H1 (cell line): ENCODE results near the gene PLEKHM3. TPM values are rescaled to one million over a fixed set of nuclear protein-coding genes. Genes with fewer than 3 reads are reported as not detected.

ENCODE experiments used
- CTCF ChIA-PET: fragments of 300-600 bp; sonication (Branson Sonifier 250); formaldehyde crosslinking; loops from one replicate; lab custom pipeline; 2021; ENCODE audit not compliant: partially characterized antibody; lab: Charles Lee
- POLR2A ChIA-PET: fragments of 300-600 bp; sonication (Branson Sonifier 250); formaldehyde crosslinking; loops from one replicate; lab custom pipeline; 2021; ENCODE audit warnings: inconsistent platforms; ENCODE audit not compliant: partially characterized antibody; lab: Charles Lee
- DNase-seq, 2 experiments: peaks; one replicate each; pipeline versions ENCODE4 v3.0.0 to v3.0.0-alpha.2; 2010 to 2022; ENCODE audit warnings: low spot score in 2 of 2, low read depth in 1 of 2, mixed read lengths in 1 of 2
- FAIRE-seq: peaks from 2 replicates; lab custom pipeline; 2011; peaks lifted over from hg19 to GRCh38; lab: Jason Lieb, UNC
- H2AFZ ChIP-seq: 2 replicates; pipeline ENCODE4 v1.8.1; 2012; ENCODE audit warnings: low read length, inconsistent platforms
- H2AK5ac ChIP-seq: 2 replicates; pipeline ENCODE4 v1.6.1; 2013; ENCODE audit warnings: low read depth, low read length
- H2BK120ac ChIP-seq: replicated peaks from 2 replicates; pipeline ENCODE3; 2013; ENCODE audit warnings: low read depth, low read length, inconsistent platforms
- H2BK12ac ChIP-seq: 2 replicates; pipeline ENCODE4 v1.6.1; 2013; ENCODE audit warnings: low read depth, low read length
- H2BK15ac ChIP-seq: 2 replicates; pipeline ENCODE4 v1.6.1; 2013; ENCODE audit warnings: low read length
- H2BK20ac ChIP-seq: 2 replicates; pipeline ENCODE4 v1.6.1; 2013; ENCODE audit warnings: low read length
- H2BK5ac ChIP-seq: 2 replicates; pipeline ENCODE4 v1.6.1; 2013; ENCODE audit warnings: low read depth, low read length
- H3K14ac ChIP-seq: 2 replicates; pipeline ENCODE4 v1.6.1; 2013; ENCODE audit warnings: inconsistent platforms; ENCODE audit not compliant: insufficient read length
- H3K18ac ChIP-seq: 2 replicates; pipeline ENCODE4 v1.6.1; 2013; ENCODE audit warnings: low read length; ENCODE audit errors: extremely low read depth
- H3K23ac ChIP-seq: 2 replicates; pipeline ENCODE4 v1.6.1; 2013; ENCODE audit warnings: inconsistent platforms; ENCODE audit not compliant: insufficient read length
- H3K23me2 ChIP-seq: 2 replicates; pipeline ENCODE4 v1.6.1; 2013; ENCODE audit warnings: low read depth, low read length
- H3K27ac ChIP-seq: 2 replicates; pipeline ENCODE4 v1.6.1; 2011; ENCODE audit warnings: low read depth, low read length, inconsistent platforms
- H3K27me3 ChIP-seq, 4 experiments: replicated peaks in 1 of 4; 1 replicate in 1 of 4; 2 replicates in 3 of 4; pipeline versions ENCODE4 v1.6.1 to v1.8.1; 2011 to 2013; ENCODE audit warnings: low read length in 3 of 4, mild to moderate bottlenecking in 3 of 4, inconsistent platforms in 2 of 4, mixed read lengths in 2 of 4, moderate library complexity in 1 of 4; ENCODE audit not compliant: control insufficient read depth in 3 of 4, insufficient read depth in 3 of 4; ENCODE audit errors: extremely low read depth in 1 of 4
- H3K36me3 ChIP-seq, 4 experiments: 2 replicates each; pipeline versions ENCODE4 v1.6.1 to v1.8.1; 2011 to 2013; ENCODE audit warnings: mild to moderate bottlenecking in 4 of 4, low read length in 3 of 4, moderate library complexity in 2 of 4, control low read depth in 1 of 4, inconsistent platforms in 1 of 4; ENCODE audit not compliant: insufficient read depth in 4 of 4, control insufficient read depth in 2 of 4
- H3K4ac ChIP-seq: replicated peaks from 2 replicates; pipeline ENCODE3; 2013; ENCODE audit warnings: low read length, low read depth, mixed read lengths, inconsistent platforms; ENCODE audit not compliant: insufficient read length
- H3K4me1 ChIP-seq, 4 experiments: replicated peaks in 1 of 4; 1 replicate in 1 of 4; 2 replicates in 3 of 4; pipeline versions ENCODE4 v1.6.1 to v1.8.1; 2011 to 2013; ENCODE audit warnings: low read length in 3 of 4, inconsistent platforms in 2 of 4, mixed read lengths in 1 of 4; ENCODE audit not compliant: insufficient read depth in 4 of 4, control insufficient read depth in 3 of 4
- H3K4me2 ChIP-seq, 2 experiments: 2 replicates each; pipeline versions ENCODE4 v1.6.1 to v1.8.1; 2011 to 2013; ENCODE audit warnings: low read depth in 2 of 2, low read length in 2 of 2, control low read depth in 1 of 2, inconsistent platforms in 1 of 2, mild to moderate bottlenecking in 1 of 2; ENCODE audit not compliant: insufficient read depth in 1 of 2
- H3K4me3 ChIP-seq, 4 experiments: fragments of 200-600, 300-600 bp in 1 of 4; sonication (generic), shearing (Covaris generic), sonication (Bioruptor Twin) in 1 of 4; 2 replicates each; pipeline versions ENCODE4 v1.5.1 to v1.8.1; 2011 to 2016; ENCODE audit warnings: low read length in 4 of 4, low read depth in 3 of 4, control low read depth in 2 of 4, inconsistent platforms in 2 of 4, mild to moderate bottlenecking in 2 of 4, mixed read lengths in 1 of 4, moderate library complexity in 1 of 4; ENCODE audit not compliant: insufficient read depth in 2 of 4; ENCODE audit errors: extremely low read depth in 1 of 4
- H3K56ac ChIP-seq: replicated peaks from 2 replicates; pipeline ENCODE3; 2013; ENCODE audit warnings: low read depth, mild to moderate bottlenecking, mixed read lengths, low read length, inconsistent platforms; ENCODE audit not compliant: insufficient read length
- H3K79me1 ChIP-seq: 2 replicates; pipeline ENCODE4 v1.6.1; 2013; ENCODE audit warnings: low read depth, low read length, control low read depth
- H3K79me2 ChIP-seq, 2 experiments: 2 replicates each; pipeline versions ENCODE4 v1.6.1 to v1.8.1; 2012 to 2013; ENCODE audit warnings: low read length in 2 of 2, mild to moderate bottlenecking in 2 of 2, inconsistent platforms in 1 of 2; ENCODE audit not compliant: insufficient read depth in 2 of 2, control insufficient read depth in 1 of 2
- H3K9ac ChIP-seq, 4 experiments: replicated peaks in 1 of 4; 1 replicate in 1 of 4; 2 replicates in 3 of 4; pipeline versions ENCODE4 v1.6.1 to v1.8.1; 2011 to 2013; ENCODE audit warnings: low read depth in 3 of 4, low read length in 3 of 4, control low read depth in 2 of 4, mild to moderate bottlenecking in 2 of 4, moderate library complexity in 2 of 4, inconsistent platforms in 1 of 4; ENCODE audit errors: extremely low read depth in 1 of 4
- H3K9me3 ChIP-seq, 2 experiments: 2 replicates each; pipeline versions ENCODE4 v1.6.1 to v1.8.1; 2012 to 2013; ENCODE audit warnings: mild to moderate bottlenecking in 2 of 2, moderate library complexity in 2 of 2, control low read depth in 1 of 2, inconsistent platforms in 1 of 2, low read depth in 1 of 2, low read length in 1 of 2, mixed read lengths in 1 of 2; ENCODE audit not compliant: insufficient read depth in 2 of 2
- H4K20me1 ChIP-seq, 2 experiments: replicated peaks in 1 of 2; 2 replicates each; pipeline versions ENCODE3 to v1.8.1; 2011 to 2013; ENCODE audit warnings: inconsistent platforms in 2 of 2, low read length in 2 of 2, mild to moderate bottlenecking in 1 of 2; ENCODE audit not compliant: insufficient read depth in 2 of 2, control insufficient read depth in 1 of 2
- H4K5ac ChIP-seq: 2 replicates; pipeline ENCODE4 v1.6.1; 2013; ENCODE audit warnings: low read length, low read depth, mixed read lengths, inconsistent platforms; ENCODE audit not compliant: insufficient read length
- H4K8ac ChIP-seq: 2 replicates; pipeline ENCODE4 v1.8.0; 2013; ENCODE audit warnings: mild to moderate bottlenecking, moderate library complexity, low read length, inconsistent platforms; ENCODE audit not compliant: insufficient read depth; ENCODE audit errors: extremely low read depth
- H4K91ac ChIP-seq: replicated peaks from 2 replicates; pipeline ENCODE3; 2013; ENCODE audit warnings: low read length, mixed read lengths, inconsistent platforms; ENCODE audit not compliant: insufficient read length
- PHF8 ChIP-seq: fragments of 200-600 bp; sonication (generic); conservative IDR thresholded peaks from 2 replicates; pipeline ENCODE4 v1.7.1; 2012; ENCODE audit warnings: low read depth, mild to moderate bottlenecking, inconsistent platforms, low read length, moderate library complexity
- SIN3A ChIP-seq, 2 experiments: IDR thresholded peaks in 1 of 2; conservative IDR thresholded peaks in 1 of 2; 2 replicates each; pipeline ENCODE4 v1.6.1; 2011 to 2012; ENCODE audit warnings: low read length in 2 of 2, improper control_type of control experiment in 1 of 2, low read depth in 1 of 2, mild to moderate bottlenecking in 1 of 2
- SIX5 ChIP-seq: IDR thresholded peaks from 2 replicates; pipeline ENCODE4 v1.6.1; 2011; ENCODE audit warnings: mild to moderate bottlenecking, low read depth, low read length
- TAF7 ChIP-seq: optimal IDR thresholded peaks from 2 replicates; pipeline ENCODE3; 2011; ENCODE audit warnings: low read depth, mild to moderate bottlenecking, inconsistent platforms, low read length, moderate library complexity, borderline replicate concordance
- WGBS, 2 experiments: shearing (Covaris generic) in 1 of 2; methylation state at CpG; one replicate each; pipeline versions ENCODE4 v1.1.6 to v1.1.7; 2013 to 2015; ENCODE audit warnings: low lambda C conversion rate in 2 of 2, mixed read lengths in 2 of 2, inconsistent platforms in 1 of 2, low coverage in 1 of 2, missing lambda C conversion rate in 1 of 2; ENCODE audit not compliant: insufficient replicate concordance in 2 of 2, insufficient coverage in 1 of 2, insufficient read length in 1 of 2; ENCODE audit errors: extremely low coverage in 1 of 2, missing lambda C conversion rate in 1 of 2; 5-methylcytosine and 5-hydroxymethylcytosine counted together
- polyA plus RNA-seq, 7 experiments: library from polyadenylated mRNA; depleted of rRNA in 3 of 7; stranded (reverse) in 5 of 7; unstranded in 2 of 7; fragments of >200 nt in 5 of 7; fragments of 200-250 nt in 2 of 7; gene quantifications; 1 replicate in 5 of 7; 2 replicates in 1 of 7; 4 replicates in 1 of 7; pipeline versions ENCODE4 v1.2.1 to v1.2.3, GENCODE V29; 2011 to 2013; ENCODE audit warnings: missing spikeins in 2 of 7, mixed read lengths in 2 of 7
- total RNA-seq: library from RNA; stranded (reverse); fragmentation: NEBNext Ultra II Directional; extraction: Animal tissue kit (Norgen Biotek cat#: 25700); gene quantifications from 2 replicates; pipeline ENCODE4 v1.2.1, GENCODE V29; 2021

Gene PLEKHM3
- total and polyA plus RNA-seq, 2 of the 8 experiments (the other 6 are each of a cell fraction or from before 2014, with no cell fraction given): 2.3 to 5.8 TPM

DNA sequence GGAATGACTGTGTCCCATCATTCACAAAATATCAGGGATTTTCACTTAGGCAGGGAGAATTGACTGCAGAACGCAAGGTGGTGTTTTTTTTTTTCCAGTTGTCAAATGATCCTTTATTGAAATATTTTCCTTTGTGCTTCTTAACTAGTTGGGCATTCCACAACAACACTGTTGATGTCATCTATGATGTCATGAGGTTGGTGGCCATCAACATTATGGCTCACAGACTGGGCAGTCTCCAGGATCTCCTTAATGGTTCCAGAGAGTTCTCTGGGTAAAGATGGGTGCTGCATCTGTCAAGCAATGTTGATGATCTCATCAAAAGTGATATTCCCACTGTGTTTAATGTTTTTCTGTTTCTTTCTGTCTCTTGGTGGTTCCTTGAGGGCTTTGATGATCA is 31.8 kb upstream of the PLEKHM3 start:
- Histone ChIP-seq H3K14ac (no peak overlapping the region), H3K9me3 (no peaks in the 10 kb centered on the region), H3K56ac (no peak overlapping the region), H3K79me1 (no peaks in the 10 kb centered on the region), H2BK15ac (no peak overlapping the region), H2BK12ac (no peak overlapping the region), H4K5ac (no peak overlapping the region), H3K9ac (no peak overlapping the region), H3K23ac (no peak overlapping the region), H3K27me3 (no peaks in the 10 kb centered on the region), H3K79me2 (no peaks in the 10 kb centered on the region), H2AK5ac (no peak overlapping the region), H2BK120ac (no peak overlapping the region), H3K36me3 (no peaks in the 10 kb centered on the region), H2BK20ac (no peak overlapping the region), H3K23me2 (no peaks in the 10 kb centered on the region), H3K27ac (no peak overlapping the region), H3K18ac (no peak overlapping the region), H4K20me1 (no peaks in the 10 kb centered on the region), H3K4me2 (no peak overlapping the region), H3K4ac (no peak overlapping the region), H4K8ac (no peak overlapping the region), H2AFZ (no peak overlapping the region), H2BK5ac (no peak overlapping the region), H3K4me1 (no peaks in the 10 kb centered on the region), H4K91ac (no peak overlapping the region), H3K4me3 (no peak overlapping the region)
- FAIRE-seq (no peak), DNase-seq (no peak)
- ChIA-PET CTCF (interaction anchor here (0.7 to 3.7 kb wide), 3 partner anchors 15 to 901 kb away, joined by 4 to 14 read pairs (median 6); no protein-coding TSS in a partner anchor), POLR2A (no interaction called here)
- 90% methylated on average over 1 of the region's 1 CpG; no CpG with 5 or more reads in 1 of the 2 experiments for WGBS, 2 experiments
- TF ChIP-seq PHF8: no peak
- no peak for TF ChIP-seq SIX5
- TF ChIP-seq SIN3A (conservative IDR thresholded peaks at IDR 0.05 in 1 of 2, IDR thresholded peaks at IDR 0.05 in 1 of 2; ENCODE audit: low read depth in 1 of 2, low read length in 2 of 2): no peak
- no peak for TF ChIP-seq TAF7
